Stimulated activated naive CD4-positive, alpha-beta T cell treated with Interleukin-2 at 50 U/mL for 16 hours (primary cell): ENCODE measurements around the gene ZNF771.

Experiments
- DNase-seq: peaks from one replicate; lab custom pipeline; 2025; lab: John Stamatoyannopoulos, UW

The ZNF771 gene

DNA sequence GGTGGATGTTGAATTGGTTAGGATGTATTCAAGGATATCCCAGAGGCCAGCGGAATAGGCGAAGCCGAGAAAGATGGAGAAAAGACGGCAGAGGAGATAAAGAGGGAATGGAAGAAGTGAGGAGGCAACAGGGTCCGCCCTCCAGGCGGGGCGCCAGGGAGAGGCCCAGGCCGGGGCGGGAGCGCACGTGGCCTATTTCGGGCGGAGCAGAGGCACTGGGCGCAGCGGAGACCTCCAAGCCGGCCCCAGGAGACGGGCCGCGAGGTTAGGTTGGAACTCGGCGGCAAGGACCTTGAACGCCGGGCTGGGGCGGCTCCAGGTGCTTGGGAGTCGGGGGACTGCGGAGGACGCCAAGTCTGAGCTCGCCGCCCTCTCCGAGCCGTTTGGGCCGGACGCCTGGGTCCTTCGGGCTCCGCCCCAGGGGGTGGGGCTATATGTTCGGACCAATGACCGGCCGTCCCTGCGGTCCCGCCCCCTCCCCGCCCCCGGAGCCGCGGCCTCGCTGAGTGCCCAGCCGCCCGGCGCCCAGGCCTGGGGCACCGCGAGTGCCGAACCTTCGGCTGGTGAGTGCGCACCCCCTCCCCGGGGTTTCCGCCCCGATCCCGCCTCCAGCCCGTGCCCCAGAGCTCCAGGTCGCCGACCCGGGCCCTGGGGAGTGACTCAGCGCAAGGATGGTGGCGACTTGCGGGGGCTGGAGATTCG, at the start of gene ZNF771:
Gene ZNF771 (plus strand): TSS at position 505 of the 702 bp plus-strand sequence. CDS start 448 bp downstream, outside the sequence.
- DNase-seq: peak; percentile 89

GRCh38 chr16:30357715-30358576, 49.5 kb upstream of the ZNF771 start:
- no peak for DNase-seq

DNA sequence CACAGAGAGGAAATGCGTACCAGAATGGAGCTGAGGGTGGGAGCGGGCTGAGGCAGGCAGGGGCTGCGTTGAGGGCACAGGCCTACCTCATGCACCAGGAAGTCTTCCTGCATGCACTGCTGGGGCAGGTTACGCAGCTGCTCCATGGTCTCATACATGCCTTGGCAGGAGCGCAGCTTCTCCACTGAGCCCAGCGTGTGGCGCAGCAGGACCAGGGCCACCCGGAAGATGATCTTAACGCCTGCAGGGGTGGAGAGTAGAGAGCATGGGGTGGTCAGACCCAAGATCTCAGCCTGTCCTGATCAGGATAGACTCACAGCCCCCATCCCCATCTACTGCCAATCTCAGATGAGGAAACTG, 48.8 kb upstream of the ZNF771 start:
- no peak for DNase-seq

GRCh38 chr16:30358990-30359870, 48.2 kb upstream of the ZNF771 start:
- DNase-seq: no peak

DNA sequence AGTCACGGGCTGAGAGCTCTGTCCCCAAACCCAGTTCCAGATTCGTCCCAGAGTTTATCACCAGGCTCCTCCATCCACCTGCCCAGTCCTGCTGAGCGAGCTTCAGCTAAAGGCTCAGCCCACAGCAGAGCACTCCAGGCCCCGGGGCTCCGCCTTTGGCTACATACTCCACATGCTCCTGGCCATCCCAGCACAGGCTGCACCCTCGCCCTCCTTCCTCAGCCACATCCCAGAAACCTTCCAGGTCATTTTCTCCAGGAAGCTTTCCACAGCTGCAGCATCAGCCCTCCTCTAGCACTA, 47.6 kb upstream of the ZNF771 start:
- no peak for DNase-seq

GRCh38 chr16:30361180-30361579, 46.2 kb upstream of the ZNF771 start:
- DNase-seq: no peak

GRCh38 chr16:30365200-30365599, 42.2 kb upstream of the ZNF771 start:
- no peak for DNase-seq

- DNase-seq: no peak
These were observed 40.9 kb upstream of the ZNF771 start for GRCh38 chr16:30366511-30366910.

DNA sequence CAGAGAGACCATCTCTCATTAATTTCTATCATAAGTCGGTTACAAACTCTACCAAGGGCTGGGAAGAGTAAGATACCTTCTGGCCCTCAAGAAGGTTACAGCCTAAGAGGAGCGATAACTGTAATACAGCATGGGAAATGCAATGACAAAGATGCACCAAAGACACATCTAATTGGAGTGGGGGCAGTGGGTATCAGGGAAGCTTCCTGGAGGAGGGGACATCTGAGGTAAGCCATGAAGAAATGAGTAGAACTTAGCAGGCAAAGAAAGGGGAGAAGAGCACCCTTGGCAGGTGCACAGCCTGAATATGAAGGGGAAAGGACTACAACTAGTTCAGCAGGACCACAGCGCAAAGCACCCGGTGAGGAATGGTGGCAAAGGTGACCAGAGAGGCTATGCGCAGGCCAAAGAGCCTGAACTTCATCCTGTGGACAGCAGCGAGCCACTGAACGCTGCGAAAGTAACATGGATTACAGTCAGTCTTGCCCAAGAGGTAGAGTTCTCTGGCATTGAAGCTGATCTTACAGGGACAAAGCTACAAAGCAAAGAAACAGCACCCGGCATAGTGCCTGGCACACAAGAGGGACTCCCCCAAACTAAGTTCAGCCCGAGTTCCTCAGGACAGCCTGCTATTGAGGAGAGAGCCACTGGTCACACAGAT, 39.9 kb upstream of the ZNF771 start:
- no peak for DNase-seq

DNA sequence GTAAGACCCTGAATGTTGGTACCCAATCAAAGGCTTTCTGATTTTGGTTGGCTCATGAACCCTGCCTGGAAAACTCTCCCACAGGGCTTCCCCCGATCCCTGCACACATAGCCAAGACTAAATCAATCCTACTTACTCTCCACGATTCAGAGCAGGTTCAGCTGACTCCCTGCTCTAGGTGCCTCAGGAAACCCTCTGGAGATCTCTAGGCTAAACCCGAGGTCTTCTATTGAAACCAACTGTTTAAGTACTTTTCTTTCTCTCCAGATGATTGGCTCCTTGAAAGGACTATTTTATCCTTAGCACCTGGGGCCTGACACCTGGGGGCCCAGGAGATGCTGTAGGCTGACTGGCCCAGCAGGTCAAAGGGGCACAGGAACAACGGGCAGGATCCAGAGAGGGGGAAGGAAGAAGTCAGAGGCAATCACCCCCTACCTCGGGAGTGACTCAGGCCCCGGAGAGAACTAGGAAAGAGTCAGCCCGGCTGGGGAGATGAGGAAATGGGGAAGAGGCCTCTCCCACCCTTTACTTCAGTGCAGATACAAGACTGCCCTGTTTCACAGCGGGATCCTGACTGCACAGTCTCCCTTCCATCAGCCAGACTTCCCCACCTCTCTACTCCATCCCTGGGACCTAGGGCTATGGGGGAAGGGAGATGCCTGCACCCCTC, 39.1 kb upstream of the ZNF771 start:
- no peak for DNase-seq

- DNase-seq: no peak
These were observed 38.7 kb upstream of the ZNF771 start for GRCh38 chr16:30368792-30369090.

DNA sequence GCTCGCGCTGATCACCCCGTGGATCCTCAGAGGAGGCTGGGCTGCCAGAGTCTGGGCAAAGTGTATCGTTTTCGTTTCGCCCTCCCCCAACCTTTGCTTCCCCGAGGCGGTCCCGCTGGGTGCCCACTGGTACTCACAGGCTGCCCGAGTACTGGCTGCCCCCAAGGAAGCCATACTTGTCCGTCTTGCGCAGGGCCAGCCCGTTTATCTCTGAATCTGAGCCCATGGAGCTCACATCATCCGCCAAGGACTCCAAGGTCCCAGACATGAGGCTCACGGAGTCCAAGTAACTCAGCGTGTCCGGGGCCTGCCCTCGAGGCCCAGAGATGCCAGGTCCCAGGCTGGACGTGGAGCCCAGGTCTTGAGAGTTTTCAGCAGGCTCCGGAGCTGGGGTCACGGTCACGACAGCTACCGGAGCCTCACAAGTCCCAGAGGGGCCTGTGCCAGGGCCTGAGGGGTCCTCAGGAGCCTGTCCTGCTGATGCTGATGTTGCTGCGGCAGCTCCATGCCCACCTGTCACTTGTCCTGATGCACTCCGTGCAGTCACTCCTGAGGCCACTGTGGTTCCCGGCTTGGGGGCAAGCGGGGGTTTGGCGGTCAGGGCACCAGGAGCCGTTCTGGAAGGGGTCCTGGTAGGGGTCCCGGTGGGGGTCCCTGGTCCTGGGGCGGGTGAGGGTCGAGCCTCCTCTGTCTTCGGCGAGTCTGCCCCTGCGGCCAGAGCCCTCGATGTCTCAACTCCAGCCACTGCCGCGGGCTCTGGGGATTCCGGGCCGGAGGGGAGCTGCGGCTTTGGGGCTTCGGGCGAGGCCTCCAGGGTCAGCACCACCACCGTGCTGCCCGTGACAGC, 38.1 kb upstream of the ZNF771 start:
- peak; percentile 8 for DNase-seq

- no peak for DNase-seq
These were observed 37.4 kb upstream of the ZNF771 start for GRCh38 chr16:30369938-30370455.

GRCh38 chr16:30370456-30371247, 36.8 kb upstream of the ZNF771 start, which contains the start of gene TBC1D10B:
TSS of gene TBC1D10B (minus strand) at chr16:30370494. CDS start at chr16:30370183, 311 bp downstream.
- DNase-seq: peak; percentile 99

- no peak for DNase-seq
These were observed 36.1 kb upstream of the ZNF771 start for GRCh38 chr16:30371248-30371816.

- no peak for DNase-seq
These were observed 35.2 kb upstream of the ZNF771 start for GRCh38 chr16:30372038-30372712.

GRCh38 chr16:30372725-30373124, 34.7 kb upstream of the ZNF771 start:
- DNase-seq: no peak

- DNase-seq: no peak
These were observed 32.9 kb upstream of the ZNF771 start, which contains the start of gene MYL11 for GRCh38 chr16:30374538-30374937. TSS of gene MYL11 (plus strand) at chr16:30374802. CDS start at chr16:30374858, 56 bp downstream.
